SK-MEL-5 (cell line): ENCODE data around the gene PGK1. TPM values are rescaled to one million over a fixed set of nuclear protein-coding genes. Genes with fewer than 3 reads are reported as not detected.
"Not testable (repeated sequence)": the region's sequence is repeated elsewhere in the genome, so short reads cannot be mapped to it uniquely, and the experiment has no call there.

Experiments used
- DNase-seq: peaks from one replicate; pipeline ENCODE4 v3.0.0-alpha.2; 2016; ENCODE audit warnings: low read depth, low spot score
- in situ Hi-C: cut with HindIII; loops from 2 replicates; pipeline ENCODE4 v1.10.0; 2016; ENCODE audit warnings: low sequenced_read_pairs, high pct_unique_total_duplicates, low pct_unique_long_range_greater_than_20kb
- total RNA-seq: library from RNA; depleted of rRNA; stranded (reverse); fragments of >200 nt; shearing (Covaris generic); gene quantifications from 2 replicates; pipeline ENCODE4 v1.2.3, GENCODE V29; 2014; rRNA removed

PGK1 gene
- total RNA-seq, 1 experiment from 2014 or later = 1,214 TPM

- in situ Hi-C loops = no loop called here
- no peak for DNase-seq
Measured at GRCh38 chrX:78140206-78140605, 36.2 kb downstream of the PGK1 start.

GRCh38 chrX:78147002-78147540 is 43.0 kb downstream of the PGK1 start:
- DNase-seq, in situ Hi-C loops: not testable (repeated sequence)

- in situ Hi-C loops, DNase-seq: not testable (repeated sequence)
Measured at GRCh38 chrX:78157373-78157772, 53.3 kb downstream of the PGK1 start.

- DNase-seq, in situ Hi-C loops: not testable (repeated sequence)
Measured at GRCh38 chrX:78157846-78158245, 53.8 kb downstream of the PGK1 start.

- in situ Hi-C loops = not testable (repeated sequence)
Measured at GRCh38 chrX:78160711-78161110, 56.7 kb downstream of the PGK1 start.

GRCh38 chrX:78163175-78163574 is 59.1 kb downstream of the PGK1 start:
- in situ Hi-C loops, DNase-seq: not testable (repeated sequence)

More at GRCh38 chrX:78160711-78161110, 56.7 kb downstream of the PGK1 start:
- not testable (repeated sequence) for DNase-seq

- in situ Hi-C loops = no loop called here
- DNase-seq = no peak
Measured at GRCh38 chrX:78165425-78165824, 61.4 kb downstream of the PGK1 start.

GRCh38 chrX:78168065-78168464 is 64.0 kb downstream of the PGK1 start:
- DNase-seq = no peak
- in situ Hi-C loops = no loop called here

Other genes with a start within 250 kb of the PGK1 start
- 117 and 136 TPM in 2 replicates for gene MAGT1, start 208.8 kb upstream of the PGK1 start, total RNA-seq
- 701 and 817 TPM in 2 replicates for gene COX7B, start 204.8 kb upstream of the PGK1 start, total RNA-seq
- gene ATP7A, start 193.6 kb upstream of the PGK1 start, total RNA-seq = 16.1 and 16.2 TPM in 2 replicates
- gene PGAM4, start 134.6 kb upstream of the PGK1 start, total RNA-seq = not detected in 2 replicates
- 15.9 and 19.3 TPM in 2 replicates for gene TAF9B, start 35.4 kb downstream of the PGK1 start, total RNA-seq
- gene CYSLTR1, start 223.4 kb downstream of the PGK1 start, total RNA-seq = not detected in 2 replicates